ENCODE measurements around the gene CD93.

DNA sequence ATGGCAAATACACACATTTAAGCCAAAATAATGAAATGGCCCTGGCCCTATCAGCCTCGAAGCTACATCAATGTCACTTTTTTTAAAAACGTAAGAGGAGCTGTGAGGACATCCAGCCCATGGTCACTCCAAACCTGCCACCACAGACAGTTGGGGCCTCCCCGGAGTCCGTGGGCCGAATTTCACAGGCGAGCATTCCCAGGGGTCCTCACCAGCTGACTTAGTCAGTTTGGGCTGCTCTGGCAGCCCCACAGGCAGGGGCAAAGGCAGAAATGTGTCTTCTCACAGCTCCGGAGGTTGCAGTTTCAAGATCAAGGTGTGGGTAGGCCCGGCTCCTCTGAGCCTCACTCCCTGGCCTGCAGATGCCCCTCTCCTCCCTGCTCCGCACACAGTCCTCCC lies 25.8 kb upstream of the CD93 start:
- TF ChIP-seq POLR2AphosphoS5 (IDR thresholded peaks at IDR 0.05): no peak
- TF ChIP-seq, protein P1, sequence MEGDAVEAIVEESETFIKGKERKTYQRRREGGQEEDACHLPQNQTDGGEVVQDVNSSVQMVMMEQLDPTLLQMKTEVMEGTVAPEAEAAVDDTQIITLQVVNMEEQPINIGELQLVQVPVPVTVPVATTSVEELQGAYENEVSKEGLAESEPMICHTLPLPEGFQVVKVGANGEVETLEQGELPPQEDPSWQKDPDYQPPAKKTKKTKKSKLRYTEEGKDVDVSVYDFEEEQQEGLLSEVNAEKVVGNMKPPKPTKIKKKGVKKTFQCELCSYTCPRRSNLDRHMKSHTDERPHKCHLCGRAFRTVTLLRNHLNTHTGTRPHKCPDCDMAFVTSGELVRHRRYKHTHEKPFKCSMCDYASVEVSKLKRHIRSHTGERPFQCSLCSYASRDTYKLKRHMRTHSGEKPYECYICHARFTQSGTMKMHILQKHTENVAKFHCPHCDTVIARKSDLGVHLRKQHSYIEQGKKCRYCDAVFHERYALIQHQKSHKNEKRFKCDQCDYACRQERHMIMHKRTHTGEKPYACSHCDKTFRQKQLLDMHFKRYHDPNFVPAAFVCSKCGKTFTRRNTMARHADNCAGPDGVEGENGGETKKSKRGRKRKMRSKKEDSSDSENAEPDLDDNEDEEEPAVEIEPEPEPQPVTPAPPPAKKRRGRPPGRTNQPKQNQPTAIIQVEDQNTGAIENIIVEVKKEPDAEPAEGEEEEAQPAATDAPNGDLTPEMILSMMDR (IDR thresholded peaks at IDR 0.05; ENCODE audit: poor library complexity, severe bottlenecking): no peak
- no peak for TF ChIP-seq EP300 (conservative IDR thresholded peaks at IDR 0.05; ENCODE audit: poor library complexity, severe bottlenecking)
- no peak for TF ChIP-seq TAF1 (IDR thresholded peaks at IDR 0.05; ENCODE audit: low read depth)
- no peak for TF ChIP-seq EZH2 (IDR thresholded peaks at IDR 0.05; ENCODE audit: borderline replicate concordance, insufficient read depth, low read length, poor library complexity, severe bottlenecking)
- TF ChIP-seq SMC3 (conservative IDR thresholded peaks at IDR 0.05; ENCODE audit: poor library complexity): no peak
- TF ChIP-seq RAD21 (conservative IDR thresholded peaks at IDR 0.05): no peak
- TF ChIP-seq MXI1 (conservative IDR thresholded peaks at IDR 0.05; ENCODE audit: poor library complexity, severe bottlenecking): no peak
- TF ChIP-seq, protein P2, sequence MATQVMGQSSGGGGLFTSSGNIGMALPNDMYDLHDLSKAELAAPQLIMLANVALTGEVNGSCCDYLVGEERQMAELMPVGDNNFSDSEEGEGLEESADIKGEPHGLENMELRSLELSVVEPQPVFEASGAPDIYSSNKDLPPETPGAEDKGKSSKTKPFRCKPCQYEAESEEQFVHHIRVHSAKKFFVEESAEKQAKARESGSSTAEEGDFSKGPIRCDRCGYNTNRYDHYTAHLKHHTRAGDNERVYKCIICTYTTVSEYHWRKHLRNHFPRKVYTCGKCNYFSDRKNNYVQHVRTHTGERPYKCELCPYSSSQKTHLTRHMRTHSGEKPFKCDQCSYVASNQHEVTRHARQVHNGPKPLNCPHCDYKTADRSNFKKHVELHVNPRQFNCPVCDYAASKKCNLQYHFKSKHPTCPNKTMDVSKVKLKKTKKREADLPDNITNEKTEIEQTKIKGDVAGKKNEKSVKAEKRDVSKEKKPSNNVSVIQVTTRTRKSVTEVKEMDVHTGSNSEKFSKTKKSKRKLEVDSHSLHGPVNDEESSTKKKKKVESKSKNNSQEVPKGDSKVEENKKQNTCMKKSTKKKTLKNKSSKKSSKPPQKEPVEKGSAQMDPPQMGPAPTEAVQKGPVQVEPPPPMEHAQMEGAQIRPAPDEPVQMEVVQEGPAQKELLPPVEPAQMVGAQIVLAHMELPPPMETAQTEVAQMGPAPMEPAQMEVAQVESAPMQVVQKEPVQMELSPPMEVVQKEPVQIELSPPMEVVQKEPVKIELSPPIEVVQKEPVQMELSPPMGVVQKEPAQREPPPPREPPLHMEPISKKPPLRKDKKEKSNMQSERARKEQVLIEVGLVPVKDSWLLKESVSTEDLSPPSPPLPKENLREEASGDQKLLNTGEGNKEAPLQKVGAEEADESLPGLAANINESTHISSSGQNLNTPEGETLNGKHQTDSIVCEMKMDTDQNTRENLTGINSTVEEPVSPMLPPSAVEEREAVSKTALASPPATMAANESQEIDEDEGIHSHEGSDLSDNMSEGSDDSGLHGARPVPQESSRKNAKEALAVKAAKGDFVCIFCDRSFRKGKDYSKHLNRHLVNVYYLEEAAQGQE (IDR thresholded peaks at IDR 0.05; ENCODE audit: borderline replicate concordance): no peak

All from neural cell (in vitro differentiated cells).